Omental fat pad (tissue), 4 donors: ENCODE results near the gene GRIK5. TPM values are rescaled to one million over a fixed set of nuclear protein-coding genes. Genes with fewer than 3 reads are reported as not detected.
"Not testable (repeated sequence)": the region's sequence is repeated elsewhere in the genome, so short reads cannot be mapped to it uniquely, and the experiment has no call there.

ENCODE experiments used
- ATAC-seq: fragments of 150-250 bp; one replicate; pipeline ENCODE4 v1.9.1; 2016; ENCODE audit warnings: mild to moderate bottlenecking, moderate library complexity; ENCODE audit not compliant: low FRiP score
- DNase-seq: peaks from one replicate; pipeline ENCODE4 v3.0.0-alpha.2; 2019; ENCODE audit warnings: low spot score
- total RNA-seq, 4 donors: library from RNA; depleted of rRNA; stranded (reverse); fragments of >200 nt; gene quantifications; one replicate each; pipeline ENCODE4 v1.1.0, GENCODE V29; 2016
- TF ChIP-seq, protein P1 (sequence below), 3 donors: fragments of 450-650 bp; IDR thresholded peaks; one replicate each; pipeline ENCODE4 v1.5.1; 2016 to 2017; ENCODE audit warnings: antibody characterized with exemption in 3 of 3, mild to moderate bottlenecking in 3 of 3, moderate library complexity in 2 of 3

Gene GRIK5
- total RNA-seq, 4 donors from 2014 or later: 0.32 to 2.1 (median 1.6) TPM

DNA sequence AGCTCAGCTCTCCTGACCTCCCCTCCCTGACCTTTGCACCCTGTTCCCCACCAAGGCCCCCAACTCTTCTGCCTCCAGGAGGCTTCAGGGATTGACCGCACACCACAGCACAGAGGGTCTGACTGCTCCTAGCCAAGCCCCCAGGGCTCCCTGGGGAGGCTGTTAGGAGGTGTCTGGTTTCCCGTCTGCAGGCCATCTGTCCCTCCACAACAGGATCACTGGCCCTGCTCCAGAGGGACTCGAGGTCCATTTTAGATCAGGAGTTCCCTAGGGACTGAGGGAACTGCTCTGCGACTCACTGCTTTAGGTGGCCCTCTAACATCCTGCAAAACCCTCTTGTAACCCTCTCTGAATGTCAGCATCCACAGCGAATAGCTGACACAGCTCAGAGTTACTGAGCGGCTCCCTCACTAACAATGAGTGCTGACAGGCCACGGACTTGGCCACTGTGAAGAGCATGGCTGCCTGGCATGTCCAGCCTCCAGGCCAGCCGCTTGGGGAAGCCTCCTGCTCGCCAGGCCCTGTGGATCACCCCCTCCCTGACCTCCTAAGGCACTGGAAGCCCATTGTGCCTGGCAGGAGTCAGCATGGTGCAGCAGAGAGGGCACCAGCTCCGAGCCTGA lies 17.7 kb downstream of the GRIK5 start:
- TF ChIP-seq, protein P1, sequence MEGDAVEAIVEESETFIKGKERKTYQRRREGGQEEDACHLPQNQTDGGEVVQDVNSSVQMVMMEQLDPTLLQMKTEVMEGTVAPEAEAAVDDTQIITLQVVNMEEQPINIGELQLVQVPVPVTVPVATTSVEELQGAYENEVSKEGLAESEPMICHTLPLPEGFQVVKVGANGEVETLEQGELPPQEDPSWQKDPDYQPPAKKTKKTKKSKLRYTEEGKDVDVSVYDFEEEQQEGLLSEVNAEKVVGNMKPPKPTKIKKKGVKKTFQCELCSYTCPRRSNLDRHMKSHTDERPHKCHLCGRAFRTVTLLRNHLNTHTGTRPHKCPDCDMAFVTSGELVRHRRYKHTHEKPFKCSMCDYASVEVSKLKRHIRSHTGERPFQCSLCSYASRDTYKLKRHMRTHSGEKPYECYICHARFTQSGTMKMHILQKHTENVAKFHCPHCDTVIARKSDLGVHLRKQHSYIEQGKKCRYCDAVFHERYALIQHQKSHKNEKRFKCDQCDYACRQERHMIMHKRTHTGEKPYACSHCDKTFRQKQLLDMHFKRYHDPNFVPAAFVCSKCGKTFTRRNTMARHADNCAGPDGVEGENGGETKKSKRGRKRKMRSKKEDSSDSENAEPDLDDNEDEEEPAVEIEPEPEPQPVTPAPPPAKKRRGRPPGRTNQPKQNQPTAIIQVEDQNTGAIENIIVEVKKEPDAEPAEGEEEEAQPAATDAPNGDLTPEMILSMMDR (IDR thresholded peaks at IDR 0.05): no peak
- DNase-seq (no peak), ATAC-seq (no peak)

DNA sequence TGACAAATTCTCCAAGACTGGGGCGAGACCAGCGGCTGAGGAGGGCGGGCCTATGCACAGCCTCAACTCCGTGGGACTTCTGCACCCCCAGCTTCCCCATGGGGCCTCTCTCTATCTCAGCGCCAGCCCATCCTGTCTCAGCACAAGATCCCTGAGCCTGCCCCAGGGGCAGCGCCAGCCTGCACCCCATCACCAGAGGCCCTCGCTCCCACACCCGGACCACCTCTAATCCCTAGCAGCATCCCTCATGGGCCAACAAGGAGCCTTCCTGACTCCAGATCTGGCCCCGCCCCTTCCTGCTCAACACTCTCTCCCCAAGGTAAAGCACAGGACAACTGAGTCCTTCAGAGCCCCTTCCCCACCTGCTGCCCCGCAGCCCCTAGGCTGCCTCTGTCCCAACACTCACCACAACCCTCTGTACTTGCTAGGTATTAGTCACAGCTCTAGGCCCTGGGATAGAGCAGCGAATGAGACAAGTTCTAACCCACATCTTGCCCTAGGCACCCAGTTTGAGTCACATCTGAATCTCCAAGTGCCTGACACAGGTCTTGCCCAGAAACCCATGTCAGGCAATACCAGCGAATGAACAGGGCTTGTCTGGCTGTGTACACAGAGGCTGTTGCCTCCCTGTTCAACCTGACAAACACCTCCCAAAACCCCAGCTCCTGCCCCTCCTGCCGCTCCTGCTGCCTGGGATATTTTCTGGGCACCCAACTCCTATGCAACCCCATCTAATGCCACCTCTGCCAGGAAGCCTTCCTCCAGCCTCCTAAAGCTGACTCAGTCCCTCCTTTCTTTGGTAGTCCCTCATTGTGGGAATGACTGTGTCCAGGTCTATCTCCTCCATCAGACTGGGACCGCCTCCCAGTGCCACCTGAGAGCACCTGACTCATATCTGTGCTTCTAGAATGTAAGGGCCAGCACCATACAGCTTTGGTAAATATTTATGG lies 18.6 kb downstream of the GRIK5 start:
- no peak for DNase-seq
- TF ChIP-seq, protein P1 (IDR thresholded peaks at IDR 0.05): no peak
- no peak for ATAC-seq

DNA sequence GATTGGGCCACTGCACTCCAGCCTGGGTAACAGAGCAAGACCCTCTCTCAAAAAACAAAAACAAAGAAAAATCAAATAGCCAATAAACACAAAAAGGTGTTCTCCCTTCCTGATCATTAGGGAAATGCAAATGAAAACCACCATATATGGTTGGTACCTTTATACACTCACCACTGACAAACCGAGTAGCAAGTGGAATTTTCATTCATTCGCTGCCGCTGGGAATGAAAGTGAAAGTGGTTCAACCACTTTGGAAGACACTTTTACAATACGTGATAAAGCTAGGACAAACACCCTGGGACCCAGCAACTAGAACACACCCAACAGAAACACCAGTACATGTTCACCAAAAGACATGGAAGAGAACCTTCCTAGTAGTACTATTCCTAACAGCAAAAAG lies 21.0 kb downstream of the GRIK5 start:
- ATAC-seq (no peak), DNase-seq (no peak)
- TF ChIP-seq, protein P1 (IDR thresholded peaks at IDR 0.05): no peak

DNA sequence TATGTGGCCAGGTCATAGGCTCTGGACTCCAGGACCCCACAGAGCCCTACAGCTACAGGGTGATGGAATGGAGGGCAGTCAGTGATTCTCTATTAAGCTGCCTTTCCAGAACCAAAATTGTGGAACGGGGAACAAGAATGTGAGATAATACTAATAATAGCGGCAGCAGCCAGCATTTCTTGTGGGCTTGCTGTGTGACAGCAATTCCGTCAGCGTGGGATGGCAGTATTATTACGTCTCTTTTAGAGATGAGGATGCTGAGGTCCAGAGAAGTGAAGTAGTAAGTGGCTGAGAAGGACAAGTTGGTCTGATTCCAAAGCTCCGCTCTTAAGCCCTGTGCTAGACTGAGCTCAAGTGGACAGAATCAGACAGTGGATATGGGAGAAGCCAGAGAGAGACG lies 24.4 kb downstream of the GRIK5 start:
- TF ChIP-seq, protein P1 (IDR thresholded peaks at IDR 0.05): no peak
- ATAC-seq (no peak), DNase-seq (no peak)

DNA sequence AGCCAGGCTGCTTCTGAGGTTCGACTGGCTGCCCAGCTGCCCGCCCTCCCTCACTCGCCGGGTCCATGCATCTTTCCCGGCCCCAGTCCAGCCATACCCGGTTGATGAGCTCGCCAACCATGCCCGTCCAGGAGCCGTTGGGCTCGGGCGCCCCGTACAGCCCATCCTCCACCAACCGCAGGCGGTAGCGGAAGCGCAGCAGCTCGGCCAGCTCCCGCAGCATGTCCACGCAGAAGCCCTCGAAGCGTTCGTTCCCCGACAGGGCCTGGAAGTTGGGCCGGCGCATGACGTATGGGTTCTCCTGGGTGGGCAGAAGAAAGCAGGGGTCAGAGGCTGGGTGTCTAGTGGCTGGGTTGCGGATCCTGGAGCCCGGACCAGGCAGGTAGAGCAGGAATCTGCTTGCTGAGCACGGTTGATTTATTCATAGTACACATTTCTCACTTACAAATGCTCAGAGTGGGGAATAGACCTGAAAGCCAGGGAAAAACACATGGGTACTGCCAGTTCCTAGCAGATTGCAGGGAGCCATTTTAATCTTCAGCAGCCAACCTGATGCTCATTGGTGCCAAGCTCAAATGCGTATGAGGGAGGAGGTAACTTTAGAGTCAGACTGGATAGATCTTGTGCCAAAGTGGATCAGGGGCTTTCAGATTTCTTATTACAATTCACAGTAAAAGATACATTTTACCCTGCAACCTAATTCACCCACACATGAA lies 27.4 kb downstream of the GRIK5 start:
- TF ChIP-seq, protein P1 (IDR thresholded peaks at IDR 0.05): no peak
- DNase-seq (no peak), ATAC-seq (no peak)

DNA sequence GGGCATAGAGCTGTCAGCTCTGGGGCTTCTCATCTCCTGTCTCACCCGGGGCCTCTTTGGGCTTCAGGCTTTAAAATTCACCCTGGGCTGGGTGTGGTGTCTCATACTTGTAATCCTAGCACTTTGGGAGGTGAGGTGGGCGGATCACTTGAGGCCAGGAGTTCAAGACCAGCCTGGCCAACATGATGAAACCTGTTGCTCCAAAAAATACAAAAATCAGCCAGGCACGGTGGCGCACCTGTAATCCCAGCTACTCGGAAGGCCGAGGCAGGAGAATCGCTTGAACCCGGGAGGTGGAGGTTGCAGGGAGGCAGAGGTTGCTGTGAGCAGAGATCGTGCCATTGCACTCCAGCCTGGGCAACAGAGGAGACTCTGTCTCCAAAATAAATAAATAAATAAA lies 29.5 kb downstream of the GRIK5 start:
- DNase-seq, ATAC-seq: not testable (repeated sequence)

DNA sequence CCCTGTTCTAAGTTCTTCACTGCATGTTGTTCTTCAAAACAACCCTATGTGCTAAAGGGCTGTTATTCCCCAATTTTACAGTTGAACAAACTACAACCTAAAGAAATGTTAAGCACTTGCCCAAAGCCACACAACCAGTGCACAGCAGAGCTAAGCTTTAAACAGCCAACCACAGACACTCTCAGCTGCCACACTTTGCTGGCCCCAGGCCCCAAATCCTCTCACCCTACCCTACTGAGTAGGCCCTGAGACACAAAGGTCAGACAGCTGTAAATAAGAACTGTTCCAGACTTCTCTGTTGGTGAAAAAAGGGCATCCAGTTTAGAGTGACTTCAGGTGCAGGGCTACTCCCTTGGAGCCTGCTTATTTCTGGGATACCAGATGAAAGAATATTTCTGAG lies 30.0 kb downstream of the GRIK5 start:
- TF ChIP-seq, protein P1 (IDR thresholded peaks at IDR 0.05): no peak

More for the DNA sequence above, 30.0 kb downstream of the GRIK5 start:
- DNase-seq: no peak
- no peak for ATAC-seq
